Gastroesophageal sphincter (tissue), 3 donors: ENCODE results near the gene SPAG16.

Experiments
- POLR2A ChIP-seq, 2 donors: fragments of 450-650 bp; IDR thresholded peaks; one replicate each; pipeline ENCODE4 v1.6.1; 2017; ENCODE audit warnings: antibody characterized with exemption in 2 of 2, mild to moderate bottlenecking in 2 of 2, moderate library complexity in 1 of 2
- POLR2AphosphoS5 ChIP-seq: sonication (generic); formaldehyde crosslinking; IDR thresholded peaks from one replicate; pipeline ENCODE4 v1.6.1; 2017; ENCODE audit warnings: antibody characterized with exemption
- TF ChIP-seq, protein P1 (sequence below), 4 experiments: fragments of 200-600 bp in 2 of 4; fragments of 450-650 bp in 2 of 4; sonication (generic) in 1 of 4; IDR thresholded peaks; one replicate each; pipeline ENCODE4 v1.5.1; 2017 to 2019; ENCODE audit warnings: antibody characterized with exemption in 4 of 4, mild to moderate bottlenecking in 2 of 4, moderate library complexity in 2 of 4

DNA sequence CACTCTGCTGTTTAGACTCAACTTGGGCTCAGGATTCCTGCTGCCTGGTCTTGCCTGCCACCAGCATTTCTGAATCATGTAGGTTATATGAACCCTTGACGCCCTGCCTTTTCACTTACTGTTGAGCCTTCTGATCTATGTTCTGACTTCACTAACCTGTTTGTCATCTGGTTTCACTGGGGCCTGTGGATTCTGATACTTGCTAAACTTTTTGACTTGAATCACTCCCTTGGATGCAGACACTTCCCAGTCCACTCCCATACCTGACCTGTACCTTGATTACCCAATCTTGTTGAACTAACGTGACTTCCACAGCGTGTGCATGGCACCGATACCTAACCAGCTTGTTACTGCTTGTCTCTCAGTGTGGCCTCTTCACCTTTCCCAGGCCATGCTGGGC, 35.6 kb upstream of the SPAG16 start:
- TF ChIP-seq, protein P1, sequence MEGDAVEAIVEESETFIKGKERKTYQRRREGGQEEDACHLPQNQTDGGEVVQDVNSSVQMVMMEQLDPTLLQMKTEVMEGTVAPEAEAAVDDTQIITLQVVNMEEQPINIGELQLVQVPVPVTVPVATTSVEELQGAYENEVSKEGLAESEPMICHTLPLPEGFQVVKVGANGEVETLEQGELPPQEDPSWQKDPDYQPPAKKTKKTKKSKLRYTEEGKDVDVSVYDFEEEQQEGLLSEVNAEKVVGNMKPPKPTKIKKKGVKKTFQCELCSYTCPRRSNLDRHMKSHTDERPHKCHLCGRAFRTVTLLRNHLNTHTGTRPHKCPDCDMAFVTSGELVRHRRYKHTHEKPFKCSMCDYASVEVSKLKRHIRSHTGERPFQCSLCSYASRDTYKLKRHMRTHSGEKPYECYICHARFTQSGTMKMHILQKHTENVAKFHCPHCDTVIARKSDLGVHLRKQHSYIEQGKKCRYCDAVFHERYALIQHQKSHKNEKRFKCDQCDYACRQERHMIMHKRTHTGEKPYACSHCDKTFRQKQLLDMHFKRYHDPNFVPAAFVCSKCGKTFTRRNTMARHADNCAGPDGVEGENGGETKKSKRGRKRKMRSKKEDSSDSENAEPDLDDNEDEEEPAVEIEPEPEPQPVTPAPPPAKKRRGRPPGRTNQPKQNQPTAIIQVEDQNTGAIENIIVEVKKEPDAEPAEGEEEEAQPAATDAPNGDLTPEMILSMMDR (IDR thresholded peaks at IDR 0.05), result no peak
- TF ChIP-seq POLR2A (IDR thresholded peaks at IDR 0.05) (no peak), POLR2AphosphoS5 (no peak)
